GM19467 (cell line): Measurements from ENCODE around the gene CCSER1.
"Not testable (repeated sequence)": the region's sequence is repeated elsewhere in the genome, so short reads cannot be mapped to it uniquely, and the experiment has no call there.

Source experiments
- ATAC-seq: cut with Tn5 transposase; IDR thresholded peaks from one replicate; pipeline ENCODE4 v1.9.1; 2021; ENCODE audit warnings: mild to moderate bottlenecking, moderate library complexity; ENCODE audit not compliant: unreplicated experiment

Gene CCSER1

DNA sequence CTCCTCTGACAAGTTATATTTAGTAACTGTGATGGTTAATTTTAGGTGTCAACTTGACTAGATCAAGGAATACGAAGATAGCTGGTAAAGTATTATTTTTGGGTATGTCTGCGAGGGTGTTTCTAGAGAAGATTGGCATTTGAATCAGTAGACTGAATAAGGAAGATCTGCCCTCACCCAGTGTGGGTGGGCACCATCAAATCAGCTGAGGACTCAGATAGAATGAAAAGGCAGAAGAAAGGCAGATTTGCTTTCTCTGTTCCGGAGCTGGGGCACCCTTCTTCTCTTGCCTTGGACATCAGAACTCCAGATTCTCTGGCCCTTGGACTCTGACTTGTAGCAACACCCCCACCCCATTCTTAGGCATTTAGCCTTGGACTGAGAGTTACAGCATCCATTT, 981.6 kb downstream of the CCSER1 start:
- ATAC-seq: no peak

DNA sequence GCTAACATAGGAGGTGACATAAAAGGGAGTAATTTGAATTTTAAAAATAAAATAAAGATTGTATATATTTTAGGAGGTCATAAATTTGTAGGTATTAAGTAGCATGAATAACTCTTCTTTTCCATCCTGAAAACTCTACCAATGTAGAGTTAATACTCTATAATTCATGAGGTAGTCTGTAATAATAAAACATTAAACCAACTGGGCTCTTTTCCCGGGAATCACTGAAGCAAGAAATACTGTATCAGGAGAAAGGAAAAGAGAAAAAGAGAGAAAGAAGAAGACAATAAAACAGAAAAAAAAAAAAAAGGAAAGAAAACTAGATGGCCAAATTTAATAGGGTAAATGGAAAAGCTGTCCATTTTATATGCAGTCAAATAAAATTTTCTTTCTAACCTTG, 984.4 kb downstream of the CCSER1 start:
- no peak for ATAC-seq

GRCh38 chr4:91113130-91113706, 986.0 kb downstream of the CCSER1 start:
- ATAC-seq: no peak

DNA sequence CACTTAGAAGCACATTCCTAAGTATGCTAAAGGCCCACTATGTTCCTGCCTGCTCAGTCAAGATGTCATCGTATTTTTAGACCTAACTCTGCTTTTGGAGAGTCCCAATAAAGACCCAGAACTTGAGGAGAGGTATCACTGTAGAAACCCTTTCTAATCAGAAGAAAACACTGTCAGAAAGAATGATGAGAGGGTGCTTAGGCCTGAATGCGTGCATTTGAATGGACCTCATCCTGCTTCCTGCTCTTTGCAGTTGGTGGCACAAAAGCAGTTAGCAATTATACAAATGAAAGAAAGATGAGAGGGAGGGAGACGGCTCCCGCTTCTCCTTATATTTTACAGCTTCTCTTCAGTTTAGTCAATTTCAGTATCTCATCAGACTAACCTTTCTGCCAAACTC, 987.2 kb downstream of the CCSER1 start:
- no peak for ATAC-seq

DNA sequence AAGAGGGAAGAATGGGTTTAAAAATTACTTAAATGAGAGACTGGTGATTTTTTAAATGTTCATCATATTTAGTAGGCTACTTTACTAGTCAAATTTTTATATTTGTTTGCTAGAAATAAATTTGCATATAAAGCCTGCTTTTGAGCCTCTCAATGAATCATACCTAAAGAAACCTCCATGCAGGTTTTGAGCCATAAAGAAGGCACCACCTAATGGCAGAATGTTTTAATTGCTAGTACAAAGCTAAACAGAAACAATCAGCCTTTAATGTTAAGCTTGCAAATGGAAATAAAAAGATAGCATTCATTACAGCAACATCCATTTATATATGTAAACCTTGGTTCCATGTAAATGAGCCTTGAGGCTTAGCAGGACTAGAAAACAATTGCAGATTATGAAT, 989.7 kb downstream of the CCSER1 start:
- ATAC-seq: no peak

DNA sequence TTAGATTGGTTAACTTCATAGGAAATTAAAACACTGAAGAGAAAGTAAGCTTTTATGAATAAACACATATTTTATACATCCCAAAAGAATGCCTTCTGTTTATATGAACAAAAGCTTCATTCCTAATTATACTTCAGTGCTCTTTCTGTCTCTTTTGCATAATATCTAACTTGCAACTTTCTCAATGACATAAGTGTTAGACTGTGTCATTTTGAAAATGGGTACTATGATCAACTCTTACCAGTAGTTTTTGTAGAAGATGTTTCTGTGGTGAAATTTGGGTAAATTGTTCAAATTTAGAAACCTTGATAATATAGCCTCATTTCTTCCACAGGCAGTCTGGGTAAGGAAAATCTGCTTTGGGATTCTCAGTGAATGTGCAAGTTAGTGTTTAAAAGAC, 991.4 kb downstream of the CCSER1 start:
- ATAC-seq: peak; percentile 78

GRCh38 chr4:91123742-91124141, 996.5 kb downstream of the CCSER1 start:
- ATAC-seq: no peak

DNA sequence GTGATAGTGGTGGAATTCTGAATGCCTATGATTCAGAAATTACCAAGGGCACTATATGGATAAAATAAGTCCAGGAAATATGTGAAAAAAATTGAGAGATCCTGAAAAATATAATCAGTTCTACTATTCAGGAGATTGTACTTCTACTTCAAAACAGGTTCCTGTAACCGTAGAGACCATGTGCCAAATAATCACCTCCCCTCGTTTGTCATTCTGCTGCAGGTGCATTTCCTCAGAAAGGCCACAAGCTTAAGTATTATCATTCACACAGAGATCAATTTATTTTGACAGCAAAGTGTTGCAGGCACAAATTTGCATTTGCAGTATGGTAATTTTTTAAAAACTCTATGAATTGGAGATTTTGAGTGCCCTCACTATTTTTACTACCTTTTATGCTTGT, 1000.0 kb downstream of the CCSER1 start:
- no peak for ATAC-seq

DNA sequence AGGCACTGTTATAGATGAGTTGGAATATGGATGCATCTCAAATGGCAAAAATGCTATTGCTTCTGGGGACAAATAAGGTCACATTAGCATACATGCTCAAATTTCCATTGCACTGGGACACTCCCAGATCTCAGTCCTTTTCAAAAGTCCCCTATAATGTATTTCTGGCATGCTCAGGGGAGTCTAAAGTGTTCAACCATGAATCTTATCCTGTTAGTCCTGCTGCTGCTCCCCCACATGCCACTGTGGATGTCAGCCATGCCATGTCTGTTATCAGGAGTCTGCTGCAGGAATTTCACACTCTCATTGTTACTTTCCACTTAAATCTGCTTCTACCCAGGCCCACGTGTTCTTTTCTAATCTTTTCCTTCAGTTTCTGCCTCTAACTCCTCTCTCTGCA, 1000.6 kb downstream of the CCSER1 start:
- ATAC-seq: no peak

DNA sequence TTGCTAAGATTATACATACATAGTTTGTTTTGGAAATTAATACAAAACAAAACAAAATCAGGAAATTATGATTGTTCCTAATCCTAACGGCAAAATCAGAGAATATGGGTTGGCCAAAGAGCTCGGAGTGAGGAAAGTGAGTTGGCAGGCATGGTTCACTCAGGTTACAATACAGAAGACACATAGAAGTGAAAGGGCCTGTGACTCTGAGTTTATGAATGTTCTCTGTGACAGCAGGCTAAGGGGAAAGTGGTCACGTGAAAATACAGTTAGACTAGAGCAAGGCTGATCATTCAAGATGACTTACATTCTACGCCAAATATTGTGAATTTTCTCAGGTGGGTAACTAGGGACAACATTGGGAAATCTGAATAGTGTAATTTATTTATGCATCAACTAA, 1001.3 kb downstream of the CCSER1 start:
- no peak for ATAC-seq

DNA sequence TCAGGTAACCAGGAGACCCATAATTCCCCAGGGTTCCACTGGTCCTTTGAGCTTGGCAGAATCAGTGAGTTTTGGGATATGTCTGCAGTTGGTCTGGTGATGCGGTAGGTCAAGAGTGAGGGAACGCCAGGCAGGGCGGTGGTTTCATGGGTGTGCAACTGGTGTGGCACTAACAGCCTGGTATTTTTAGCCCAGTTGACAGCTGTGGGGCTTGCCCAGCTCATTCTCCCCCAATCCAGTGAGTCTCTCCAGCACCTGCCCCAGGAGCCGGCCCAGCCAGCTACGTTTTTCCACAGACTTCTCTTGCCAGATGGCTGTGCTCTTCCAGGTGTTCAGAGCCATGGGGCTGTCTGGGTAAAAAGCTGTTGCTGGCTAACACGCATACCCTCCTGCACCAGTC, 1019.9 kb downstream of the CCSER1 start:
- ATAC-seq: no peak

DNA sequence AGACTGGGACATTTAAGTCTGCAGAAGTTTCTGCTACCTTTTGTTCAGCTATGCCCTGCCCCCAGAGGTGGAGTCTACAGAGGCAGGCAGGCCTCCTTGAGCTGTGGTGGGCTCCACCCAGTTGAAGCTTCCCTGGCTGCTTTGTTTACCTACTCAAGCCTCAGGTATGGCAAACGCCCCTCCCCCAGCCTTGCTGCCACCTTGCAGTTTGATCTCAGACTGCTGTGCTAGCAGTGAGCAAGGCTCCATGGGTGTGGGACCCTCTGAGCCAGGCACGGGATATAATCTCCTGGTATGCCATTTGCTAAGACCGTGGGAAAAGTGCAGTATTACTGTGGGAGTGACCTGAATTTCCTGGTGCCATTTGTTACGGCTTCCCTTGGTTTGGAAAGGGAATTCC, 1026.8 kb downstream of the CCSER1 start:
- ATAC-seq: not testable (repeated sequence)

- ATAC-seq: not testable (repeated sequence)
Observed at GRCh38 chr4:91167864-91168653, 1040.9 kb downstream of the CCSER1 start.

- ATAC-seq: no peak
Observed at GRCh38 chr4:91170768-91171167, 1043.6 kb downstream of the CCSER1 start.

DNA sequence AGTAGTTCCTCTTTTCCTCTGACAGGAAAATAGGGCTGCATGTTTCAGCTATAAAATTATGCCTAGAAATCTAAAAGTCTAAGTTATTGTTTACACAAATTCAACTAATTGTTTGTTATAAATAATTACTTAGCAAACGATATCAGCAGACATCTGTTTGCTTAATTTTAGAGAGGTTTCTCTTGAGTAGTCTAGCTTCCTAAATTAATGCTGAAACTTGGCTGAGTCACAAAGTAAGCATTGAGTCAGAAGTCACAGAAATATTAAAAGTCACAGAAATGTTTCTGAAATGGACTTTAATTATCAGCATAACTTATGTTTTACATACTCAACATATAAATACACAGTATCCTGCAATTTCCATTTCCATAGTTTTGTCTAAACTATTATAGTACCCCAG, 1044.0 kb downstream of the CCSER1 start:
- no peak for ATAC-seq

GRCh38 chr4:91185061-91185460, 1057.9 kb downstream of the CCSER1 start:
- not testable (repeated sequence) for ATAC-seq

DNA sequence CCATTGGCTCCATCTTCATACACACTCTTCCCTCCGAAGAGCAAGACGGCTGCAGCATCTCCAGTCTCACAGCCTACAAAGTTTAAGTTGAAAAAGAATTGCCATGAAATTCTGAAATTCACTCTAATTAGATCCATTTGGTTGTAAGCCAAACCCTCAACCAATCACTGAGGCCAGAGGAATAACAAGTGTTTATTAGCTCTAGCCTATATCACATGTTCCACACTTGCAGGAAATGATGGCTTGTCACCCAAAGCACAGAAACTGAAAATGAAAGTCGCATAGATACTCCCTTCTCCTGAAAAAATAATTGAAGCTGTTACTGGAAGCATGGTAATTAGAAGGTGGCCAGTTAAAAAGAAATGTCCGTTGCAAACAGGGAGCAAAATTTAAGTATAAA, 1071.8 kb downstream of the CCSER1 start:
- no peak for ATAC-seq

DNA sequence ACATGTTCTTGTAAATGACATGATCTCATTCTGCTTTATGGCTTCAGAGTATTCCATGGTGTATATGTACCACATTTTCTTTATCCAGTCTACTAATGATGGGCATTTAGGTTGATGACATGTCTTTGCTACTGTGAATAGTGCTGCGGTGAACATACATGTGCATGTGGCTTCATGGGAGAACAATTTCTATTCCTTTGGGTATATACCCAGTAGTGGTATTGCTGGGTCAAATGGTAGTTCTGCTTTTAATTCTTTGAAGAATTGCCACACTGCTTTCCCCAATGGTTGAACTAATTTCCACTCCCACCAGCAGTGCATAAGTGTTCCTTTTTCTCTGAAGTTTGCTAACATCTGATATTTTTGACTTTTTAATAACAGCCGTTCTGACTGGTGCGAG, 1080.3 kb downstream of the CCSER1 start:
- no peak for ATAC-seq

- no peak for ATAC-seq
Observed at GRCh38 chr4:91212211-91212610, 1085.0 kb downstream of the CCSER1 start.

DNA sequence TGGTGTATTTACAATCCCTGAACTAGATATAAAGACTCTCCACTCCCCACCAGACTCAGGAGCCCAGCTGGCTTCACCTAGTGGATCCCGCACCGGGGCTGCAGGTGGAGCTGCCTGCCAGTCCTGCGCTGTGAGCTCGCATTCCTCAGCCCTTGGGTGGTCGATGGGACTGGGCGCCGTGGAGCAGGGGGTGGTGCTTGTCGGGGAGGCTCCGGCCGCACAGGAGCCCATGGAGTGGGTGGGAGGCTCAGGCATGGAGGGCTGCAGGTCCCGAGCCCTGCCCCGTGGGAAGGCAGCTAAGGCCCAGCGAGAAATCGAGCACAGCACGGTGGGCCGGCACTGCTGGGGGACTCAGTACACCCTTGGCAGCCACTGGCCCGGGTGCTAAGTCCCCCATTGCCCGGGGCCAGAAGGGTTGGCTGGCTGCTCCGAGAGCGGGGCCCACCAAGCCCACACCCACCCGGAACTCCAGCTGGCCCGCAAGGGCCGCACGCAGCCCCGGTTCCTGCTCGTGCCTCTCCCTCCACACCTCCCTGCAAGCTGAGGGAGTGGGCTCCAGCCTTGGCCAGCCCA, 1090.7 kb downstream of the CCSER1 start:
- not testable (repeated sequence) for ATAC-seq

GRCh38 chr4:91220315-91220714, 1093.1 kb downstream of the CCSER1 start:
- no peak for ATAC-seq

GRCh38 chr4:91222014-91222413, 1094.8 kb downstream of the CCSER1 start:
- ATAC-seq: no peak
